Naive thymus-derived CD8-positive, alpha-beta T cell (primary cell): ENCODE data around the gene MDH1. TPM values are rescaled to one million over a fixed set of nuclear protein-coding genes. Genes with fewer than 3 reads are reported as not detected.
"Not testable (repeated sequence)": the region's sequence is repeated elsewhere in the genome, so short reads cannot be mapped to it uniquely, and the experiment has no call there.

Experiments
- ATAC-seq, 2 donors: fragments of 150-1000 bp; cut with Tn5 transposase in 1 of 2; sonication (Bioruptor Pico), chemical (Tn5 transposase) in 1 of 2; 1 replicate in 1 of 2; 2 replicates in 1 of 2; pipeline ENCODE4 v1.10.0; 2021; ENCODE audit warnings: mild to moderate bottlenecking in 2 of 2, moderate library complexity in 2 of 2
- POLR2A ChIA-PET: fragments of 350-600 bp; sonication (Branson Sonifier 250); formaldehyde crosslinking; loops from one replicate; lab custom pipeline; 2021; ENCODE audit warnings: antibody characterized with exemption; lab: Charles Lee
- DNase-seq, 10 donors: peaks; one replicate each; pipeline versions ENCODE4 v3.0.0 to v3.0.0-alpha.2; 2020 to 2022
- H3K27ac Mint-ChIP-seq, 10 donors: one replicate each; pipeline ENCODE4 v1.8.0; 2020 to 2022; ENCODE audit warnings: mild to moderate bottlenecking in 10 of 10, mixed read lengths in 10 of 10, moderate library complexity in 4 of 10, inconsistent platforms in 1 of 10
- H3K27me3 Mint-ChIP-seq, 5 donors: one replicate each; pipeline ENCODE4 v1.8.0; 2021 to 2022; ENCODE audit warnings: mixed read lengths in 5 of 5
- H3K36me3 Mint-ChIP-seq, 3 donors: one replicate each; pipeline ENCODE4 v1.8.0; 2020 to 2022; ENCODE audit warnings: mixed read lengths in 3 of 3, mild to moderate bottlenecking in 2 of 3, inconsistent platforms in 1 of 3
- H3K4me1 Mint-ChIP-seq, 4 donors: one replicate each; pipeline ENCODE4 v1.8.0; 2021 to 2022; ENCODE audit warnings: mixed read lengths in 4 of 4
- H3K4me3 Mint-ChIP-seq, 10 donors: one replicate each; pipeline ENCODE4 v1.8.0; 2020 to 2022; ENCODE audit warnings: mild to moderate bottlenecking in 10 of 10, mixed read lengths in 10 of 10, moderate library complexity in 6 of 10, inconsistent platforms in 1 of 10
- H3K9me3 Mint-ChIP-seq, 9 donors: one replicate each; pipeline ENCODE4 v1.8.0; 2020 to 2022; ENCODE audit warnings: mixed read lengths in 9 of 9, mild to moderate bottlenecking in 3 of 9, inconsistent platforms in 1 of 9, moderate library complexity in 1 of 9
- polyA plus RNA-seq, 3 donors: library from polyadenylated mRNA; unstranded; fragments of 300-500 nt; fragmentation: Illumina TruSeq; gene quantifications; one replicate each; pipeline ENCODE4 v1.2.3, GENCODE V29; 2021
- total RNA-seq, 8 experiments: library from RNA in 2 of 8; stranded (reverse) in 2 of 8; gene quantifications; one replicate each; pipeline ENCODE4 v1.2.3 and lab custom pipeline; 2021 to 2026

MDH1 gene
- total and polyA plus RNA-seq, 5 experiments from 2014 or later: 106 to 284 (median 242) TPM

GRCh38 chr2:63591566-63592175 is 2.9 kb downstream of the MDH1 start:
- POLR2A ChIA-PET: no interaction called here
- peak overlapping the region in 3 of 10 donors; percentile 26 to 79 (median 75) for H3K27ac Mint-ChIP-seq
- ATAC-seq: no peak
- H3K4me1 Mint-ChIP-seq: peaks cover 21 to 61% (median 60%) of the 10 kb centered on the region in 4 donors
- H3K9me3 Mint-ChIP-seq: no peaks in the 10 kb centered on the region
- H3K27me3 Mint-ChIP-seq: no peaks in the 10 kb centered on the region
- H3K4me3 Mint-ChIP-seq: peak overlapping the region in 2 of 10 donors; percentile 34 to 53
- peaks cover 0 to 44% (median 5%) of the 10 kb centered on the region in 3 donors for H3K36me3 Mint-ChIP-seq
- no peak for DNase-seq

- POLR2A ChIA-PET: no interaction called here
- no peak overlapping the region for H3K27ac Mint-ChIP-seq
- peaks cover 12 to 49% (median 39%) of the 10 kb centered on the region in 4 donors for H3K4me1 Mint-ChIP-seq
Measured at GRCh38 chr2:63594660-63595059, 5.9 kb downstream of the MDH1 start.

GRCh38 chr2:63596401-63596883 is 7.7 kb downstream of the MDH1 start:
- no peak overlapping the region for H3K4me3 Mint-ChIP-seq
- peaks cover 0 to 77% (median 3%) of the 10 kb centered on the region in 3 donors for H3K36me3 Mint-ChIP-seq
- ATAC-seq (no peak), DNase-seq (no peak)
- H3K4me1 Mint-ChIP-seq: peaks cover 10 to 37% (median 24%) of the 10 kb centered on the region in 4 donors
- no peak overlapping the region for H3K27ac Mint-ChIP-seq
- no peaks in the 10 kb centered on the region for H3K9me3 Mint-ChIP-seq
- H3K27me3 Mint-ChIP-seq: no peaks in the 10 kb centered on the region
- POLR2A ChIA-PET: no interaction called here

More at GRCh38 chr2:63594660-63595059, 5.9 kb downstream of the MDH1 start:
- H3K36me3 Mint-ChIP-seq: peaks cover 0 to 68% (median 5%) of the 10 kb centered on the region in 3 donors
- no peaks in the 10 kb centered on the region for H3K27me3 Mint-ChIP-seq
- H3K4me3 Mint-ChIP-seq: no peak overlapping the region
- H3K9me3 Mint-ChIP-seq: no peaks in the 10 kb centered on the region
- no peak for DNase-seq
- ATAC-seq: no peak

GRCh38 chr2:63598981-63599380 is 10.2 kb downstream of the MDH1 start:
- no peak for DNase-seq
- H3K27ac Mint-ChIP-seq: no peak overlapping the region
- H3K36me3 Mint-ChIP-seq: peaks cover 4 to 88% (median 10%) of the 10 kb centered on the region in 3 donors
- H3K9me3 Mint-ChIP-seq: no peaks in the 10 kb centered on the region
- peaks cover 7 to 21% (median 11%) of the 10 kb centered on the region in 4 donors for H3K4me1 Mint-ChIP-seq
- POLR2A ChIA-PET: interaction anchor here (0.7 to 1.2 kb wide), 2 partner anchors 11 to 1482 kb away, joined by 3 to 4 read pairs; partner anchors contain the start of gene WDPCP
- H3K4me3 Mint-ChIP-seq: no peak overlapping the region
- H3K27me3 Mint-ChIP-seq: no peaks in the 10 kb centered on the region
- no peak for ATAC-seq

- DNase-seq: no peak
- ATAC-seq: no peak
- POLR2A ChIA-PET: no interaction called here
- peaks cover 4 to 87% (median 13%) of the 10 kb centered on the region in 3 donors for H3K36me3 Mint-ChIP-seq
- peaks cover 6 to 9% (median 8%) of the 10 kb centered on the region in 4 donors for H3K4me1 Mint-ChIP-seq
- H3K4me3 Mint-ChIP-seq: no peak overlapping the region
- H3K27me3 Mint-ChIP-seq: no peaks in the 10 kb centered on the region
- H3K9me3 Mint-ChIP-seq: no peaks in the 10 kb centered on the region
- H3K27ac Mint-ChIP-seq: peak overlapping the region in 4 of 10 donors; percentile 15 to 70 (median 54)
Measured at GRCh38 chr2:63600881-63601460, 12.2 kb downstream of the MDH1 start.

- H3K27me3 Mint-ChIP-seq: no peaks in the 10 kb centered on the region
- H3K4me1 Mint-ChIP-seq: peaks cover 0 to 7% (median 2%) of the 10 kb centered on the region in 4 donors
- peaks cover 4 to 76% (median 31%) of the 10 kb centered on the region in 3 donors for H3K36me3 Mint-ChIP-seq
- H3K27ac Mint-ChIP-seq: no peak overlapping the region
- H3K9me3 Mint-ChIP-seq: no peaks in the 10 kb centered on the region
- DNase-seq (no peak), ATAC-seq (no peak)
- POLR2A ChIA-PET: no interaction called here
- H3K4me3 Mint-ChIP-seq: no peak overlapping the region
Measured at GRCh38 chr2:63604666-63605065, 15.9 kb downstream of the MDH1 start.

- H3K36me3 Mint-ChIP-seq: peaks cover 0 to 37% (median 23%) of the 10 kb centered on the region in 3 donors
- H3K4me1 Mint-ChIP-seq, H3K4me3 Mint-ChIP-seq, ATAC-seq, H3K27ac Mint-ChIP-seq, H3K27me3 Mint-ChIP-seq, DNase-seq, H3K9me3 Mint-ChIP-seq, POLR2A ChIA-PET: not testable (repeated sequence)
Measured at GRCh38 chr2:63608865-63609264, 20.1 kb downstream of the MDH1 start.

- H3K27ac Mint-ChIP-seq: no peak overlapping the region
- POLR2A ChIA-PET: no interaction called here
- H3K4me3 Mint-ChIP-seq: no peak overlapping the region
- no peaks in the 10 kb centered on the region for H3K9me3 Mint-ChIP-seq
- H3K36me3 Mint-ChIP-seq: peaks cover 0 to 23% (median 20%) of the 10 kb centered on the region in 3 donors
- ATAC-seq (no peak), DNase-seq (no peak)
- no peaks in the 10 kb centered on the region for H3K4me1 Mint-ChIP-seq
- peaks cover 0 to 18% (median 0%) of the 10 kb centered on the region in 5 donors for H3K27me3 Mint-ChIP-seq
Measured at GRCh38 chr2:63610525-63610924, 21.8 kb downstream of the MDH1 start.

GRCh38 chr2:63613391-63613901 is 24.7 kb downstream of the MDH1 start:
- Mint-ChIP-seq H3K27ac (no peak overlapping the region), H3K4me1 (no peaks in the 10 kb centered on the region), H3K27me3 (peaks cover 0 to 18% (median 5%) of the 10 kb centered on the region in 5 donors), H3K9me3 (no peaks in the 10 kb centered on the region), H3K4me3 (no peak overlapping the region), H3K36me3 (peaks cover 0 to under 1% (median under 1%) of the 10 kb centered on the region in 3 donors)
- DNase-seq: no peak
- POLR2A ChIA-PET: no interaction called here
- ATAC-seq: no peak

- ATAC-seq (no peak), DNase-seq (no peak)
- peaks cover 0 to 2% (median 0%) of the 10 kb centered on the region in 9 donors for H3K9me3 Mint-ChIP-seq
- no peak overlapping the region for H3K27ac Mint-ChIP-seq
- H3K27me3 Mint-ChIP-seq: peaks cover 3 to 18% (median 5%) of the 10 kb centered on the region in 5 donors
- no peak overlapping the region for H3K4me3 Mint-ChIP-seq
- H3K4me1 Mint-ChIP-seq: no peaks in the 10 kb centered on the region
- H3K36me3 Mint-ChIP-seq: no peaks in the 10 kb centered on the region
- POLR2A ChIA-PET: no interaction called here
Measured at GRCh38 chr2:63614448-63614968, 25.7 kb downstream of the MDH1 start.

- peaks cover 0 to 3% (median 0%) of the 10 kb centered on the region in 9 donors for H3K9me3 Mint-ChIP-seq
- H3K36me3 Mint-ChIP-seq: no peaks in the 10 kb centered on the region
- POLR2A ChIA-PET: no interaction called here
- no peaks in the 10 kb centered on the region for H3K4me1 Mint-ChIP-seq
- no peak overlapping the region for H3K27ac Mint-ChIP-seq
- DNase-seq (no peak), ATAC-seq (no peak)
- H3K27me3 Mint-ChIP-seq: peaks cover 3 to 18% (median 5%) of the 10 kb centered on the region in 5 donors
- H3K4me3 Mint-ChIP-seq: no peak overlapping the region
Measured at GRCh38 chr2:63614983-63615945, 26.5 kb downstream of the MDH1 start.

- POLR2A ChIA-PET: no interaction called here
- DNase-seq: no peak
- no peak for ATAC-seq
- Mint-ChIP-seq H3K27me3 (peaks cover 3 to 18% (median 7%) of the 10 kb centered on the region in 5 donors), H3K4me3 (no peak overlapping the region), H3K9me3 (peaks cover 0 to 3% (median 0%) of the 10 kb centered on the region in 9 donors), H3K27ac (no peak overlapping the region), H3K4me1 (no peaks in the 10 kb centered on the region), H3K36me3 (no peaks in the 10 kb centered on the region)
Measured at GRCh38 chr2:63617366-63617765, 28.6 kb downstream of the MDH1 start.
